Mucosa of rectum (tissue), 2 donors: ENCODE results near the gene OR5AU1.

Source experiments
- H3K27ac ChIP-seq, 2 donors: one replicate each; pipeline ENCODE4 v1.7.0; 2013; ENCODE audit warnings: inconsistent platforms in 2 of 2, low read depth in 2 of 2, low read length in 2 of 2
- H3K27me3 ChIP-seq, 2 donors: one replicate each; pipeline ENCODE4 v1.7.0; 2013; ENCODE audit warnings: low read length in 2 of 2; ENCODE audit not compliant: control insufficient read depth in 2 of 2, insufficient read depth in 2 of 2
- H3K36me3 ChIP-seq, 2 donors: one replicate each; pipeline ENCODE4 v1.7.0; 2013; ENCODE audit warnings: low read length in 2 of 2; ENCODE audit not compliant: control insufficient read depth in 2 of 2, insufficient read depth in 2 of 2
- H3K4me1 ChIP-seq, 2 donors: one replicate each; pipeline ENCODE4 v1.7.0; 2013; ENCODE audit warnings: low read length in 2 of 2, mild to moderate bottlenecking in 1 of 2; ENCODE audit not compliant: control insufficient read depth in 2 of 2, insufficient read depth in 2 of 2
- H3K4me3 ChIP-seq, 2 donors: one replicate each; pipeline ENCODE4 v1.7.0; 2013; ENCODE audit warnings: low read length in 2 of 2
- H3K9ac ChIP-seq, 2 donors: one replicate each; pipeline ENCODE4 v1.7.0; 2013; ENCODE audit warnings: low read length in 2 of 2, low read depth in 1 of 2, mild to moderate bottlenecking in 1 of 2
- H3K9me3 ChIP-seq, 2 donors: one replicate each; pipeline ENCODE4 v1.7.0; 2013; ENCODE audit warnings: low read length in 2 of 2; ENCODE audit not compliant: control insufficient read depth in 2 of 2
- donor health status: healthy.
- donor health status: Normal muscosa, but diverticular disease.

The OR5AU1 gene

GRCh38 chr14:21155963-21156362, at the start of gene OR5AU1:
Gene OR5AU1, minus strand, starts transcription at chr14:21156063. Its CDS starts 191 bp downstream, at chr14:21155872.
- no peaks in the 10 kb centered on the region for H3K36me3 ChIP-seq
- no peak within 1 kb of the TSS for H3K27ac ChIP-seq
- no peaks in the 10 kb centered on the region for H3K4me1 ChIP-seq
- peaks cover 0 to 5% of the 10 kb centered on the region in 2 donors for H3K27me3 ChIP-seq
- no peak within 1 kb of the TSS for H3K9ac ChIP-seq
- no peaks in the 10 kb centered on the region for H3K9me3 ChIP-seq
- no peak within 1 kb of the TSS for H3K4me3 ChIP-seq

- Histone ChIP-seq H3K4me1 (no peaks in the 10 kb centered on the region), H3K4me3 (no peak overlapping the region), H3K9ac (no peak overlapping the region), H3K36me3 (peaks cover 30 to 35% of the 10 kb centered on the region in 2 donors), H3K9me3 (no peaks in the 10 kb centered on the region), H3K27ac (no peak overlapping the region), H3K27me3 (no peaks in the 10 kb centered on the region)
Measured at GRCh38 chr14:21205026-21205677, 49.3 kb upstream of the OR5AU1 start.

GRCh38 chr14:21204167-21205025, 48.5 kb upstream of the OR5AU1 start:
- Histone ChIP-seq H3K4me1 (no peaks in the 10 kb centered on the region), H3K27ac (no peak overlapping the region), H3K36me3 (peaks cover 23 to 27% of the 10 kb centered on the region in 2 donors)

GRCh38 chr14:21203470-21204166, 47.8 kb upstream of the OR5AU1 start:
- Histone ChIP-seq H3K27me3 (no peaks in the 10 kb centered on the region), H3K4me1 (no peaks in the 10 kb centered on the region), H3K9ac (no peak overlapping the region), H3K27ac (no peak overlapping the region), H3K9me3 (no peaks in the 10 kb centered on the region), H3K4me3 (no peak overlapping the region), H3K36me3 (peaks cover 16 to 20% of the 10 kb centered on the region in 2 donors)

More at GRCh38 chr14:21204167-21205025, 48.5 kb upstream of the OR5AU1 start:
- no peaks in the 10 kb centered on the region for H3K9me3 ChIP-seq
- no peaks in the 10 kb centered on the region for H3K27me3 ChIP-seq
- H3K9ac ChIP-seq = no peak overlapping the region
- H3K4me3 ChIP-seq = no peak overlapping the region

- Histone ChIP-seq H3K4me3 (no peak overlapping the region), H3K27me3 (no peaks in the 10 kb centered on the region), H3K4me1 (no peaks in the 10 kb centered on the region), H3K36me3 (peaks cover 10 to 11% of the 10 kb centered on the region in 2 donors), H3K27ac (no peak overlapping the region), H3K9me3 (no peaks in the 10 kb centered on the region), H3K9ac (no peak overlapping the region)
Measured at GRCh38 chr14:21202463-21203358, 46.8 kb upstream of the OR5AU1 start.

GRCh38 chr14:21201732-21202462, 46.0 kb upstream of the OR5AU1 start:
- Histone ChIP-seq H3K27me3 (no peaks in the 10 kb centered on the region), H3K4me1 (no peaks in the 10 kb centered on the region), H3K9ac (no peak overlapping the region), H3K36me3 (peaks cover 3 to 5% of the 10 kb centered on the region in 2 donors), H3K4me3 (no peak overlapping the region), H3K27ac (no peak overlapping the region), H3K9me3 (no peaks in the 10 kb centered on the region)

- H3K9me3 ChIP-seq = no peaks in the 10 kb centered on the region
- H3K4me3 ChIP-seq = no peak overlapping the region
- no peaks in the 10 kb centered on the region for H3K4me1 ChIP-seq
- H3K27ac ChIP-seq = no peak overlapping the region
- H3K9ac ChIP-seq = no peak overlapping the region
- H3K36me3 ChIP-seq = peaks cover 0 to 5% of the 10 kb centered on the region in 2 donors
- no peaks in the 10 kb centered on the region for H3K27me3 ChIP-seq
Measured at GRCh38 chr14:21200752-21201461, 45.0 kb upstream of the OR5AU1 start.

- Histone ChIP-seq H3K36me3 (no peaks in the 10 kb centered on the region), H3K27ac (no peak overlapping the region), H3K9me3 (no peaks in the 10 kb centered on the region), H3K27me3 (no peaks in the 10 kb centered on the region), H3K4me1 (no peaks in the 10 kb centered on the region), H3K9ac (no peak overlapping the region), H3K4me3 (no peak overlapping the region)
Measured at GRCh38 chr14:21199611-21200560, 44.0 kb upstream of the OR5AU1 start.
